Liver (tissue), 9 donors: ENCODE data around the gene NAPA. TPM values are rescaled to one million over a fixed set of nuclear protein-coding genes. Genes with fewer than 3 reads are reported as not detected.

Experiments
- DNase-seq: peaks from one replicate; pipeline ENCODE4 v3.0.0-alpha.2; 2017; ENCODE audit warnings: low spot score
- H3K27ac ChIP-seq, 2 donors: one replicate each; pipeline ENCODE4 v1.7.0; 2013; ENCODE audit warnings: inconsistent platforms in 2 of 2, low read length in 2 of 2, control low read depth in 1 of 2, low read depth in 1 of 2, mild to moderate bottlenecking in 1 of 2
- H3K27me3 ChIP-seq, 4 donors: one replicate each; pipeline versions ENCODE4 v1.6.1 to v1.7.0; 2013; ENCODE audit warnings: low read length in 3 of 4, inconsistent platforms in 1 of 4, mild to moderate bottlenecking in 1 of 4, moderate library complexity in 1 of 4; ENCODE audit not compliant: control insufficient read depth in 4 of 4, insufficient read depth in 4 of 4
- H3K36me3 ChIP-seq, 4 donors: one replicate each; pipeline versions ENCODE4 v1.6.1 to v1.7.0; 2013; ENCODE audit warnings: low read length in 3 of 4, mild to moderate bottlenecking in 3 of 4, low read depth in 1 of 4, moderate library complexity in 1 of 4; ENCODE audit not compliant: control insufficient read depth in 4 of 4, insufficient read depth in 3 of 4
- H3K4me1 ChIP-seq, 4 donors: one replicate each; pipeline versions ENCODE4 v1.6.1 to v1.7.0; 2013; ENCODE audit warnings: low read length in 3 of 4, mild to moderate bottlenecking in 3 of 4, moderate library complexity in 1 of 4; ENCODE audit not compliant: control insufficient read depth in 4 of 4, insufficient read depth in 4 of 4
- H3K4me3 ChIP-seq, 3 donors: one replicate each; pipeline versions ENCODE4 v1.6.1 to v1.7.0; 2013; ENCODE audit warnings: low read length in 3 of 3, control low read depth in 1 of 3, low read depth in 1 of 3, mild to moderate bottlenecking in 1 of 3
- H3K9ac ChIP-seq, 2 donors: one replicate each; pipeline ENCODE4 v1.7.0; 2013; ENCODE audit warnings: low read length in 2 of 2, mild to moderate bottlenecking in 2 of 2, moderate library complexity in 2 of 2, control low read depth in 1 of 2, low read depth in 1 of 2
- H3K9me3 ChIP-seq, 4 donors: one replicate each; pipeline versions ENCODE4 v1.6.1 to v1.7.0; 2013; ENCODE audit warnings: low read length in 3 of 4; ENCODE audit not compliant: control insufficient read depth in 4 of 4
- CTCF ChIP-seq: fragments of 150-350 bp; IDR thresholded peaks from 2 replicates; pipeline ENCODE4 v1.5.1; 2017; ENCODE audit warnings: improper control_type of control experiment, low read depth, low read length; ENCODE audit not compliant: missing input control
- FOXA2 ChIP-seq: IDR thresholded peaks from 2 replicates; pipeline ENCODE4 v1.6.1; 2016; ENCODE audit warnings: antibody characterized with exemption
- GABPA ChIP-seq, 2 donors: IDR thresholded peaks in 1 of 2; conservative IDR thresholded peaks in 1 of 2; 2 replicates each; pipeline ENCODE4 v1.6.1; 2016; ENCODE audit warnings: antibody characterized with exemption in 2 of 2, mild to moderate bottlenecking in 1 of 2, moderate library complexity in 1 of 2
- HNF4A ChIP-seq, 2 donors: conservative IDR thresholded peaks; 2 replicates each; pipeline ENCODE4 v1.6.1; 2016; ENCODE audit warnings: antibody characterized with exemption in 2 of 2, mild to moderate bottlenecking in 2 of 2
- JUND ChIP-seq, 2 donors: IDR thresholded peaks; 2 replicates each; pipeline ENCODE4 v1.6.1; 2016; ENCODE audit warnings: antibody characterized with exemption in 2 of 2
- NR2F2 ChIP-seq: IDR thresholded peaks from 2 replicates; pipeline ENCODE4 v1.6.1; 2016; ENCODE audit warnings: antibody characterized with exemption
- REST ChIP-seq: IDR thresholded peaks from 2 replicates; pipeline ENCODE4 v1.6.1; 2016; ENCODE audit warnings: antibody characterized with exemption, mild to moderate bottlenecking
- SP1 ChIP-seq: IDR thresholded peaks from 2 replicates; pipeline ENCODE4 v1.6.1; 2018; ENCODE audit warnings: antibody characterized with exemption, mild to moderate bottlenecking
- TAF1 ChIP-seq: conservative IDR thresholded peaks from 2 replicates; pipeline ENCODE4 v1.6.1; 2016; ENCODE audit warnings: antibody characterized with exemption, mild to moderate bottlenecking
- YY1 ChIP-seq: IDR thresholded peaks from 2 replicates; pipeline ENCODE4 v1.6.1; 2016; ENCODE audit warnings: antibody characterized with exemption, mild to moderate bottlenecking
- whole genome bisulfite sequencing: extraction: QIAGEN DNeasy Blood & Tissue Kit; methylation state at CpG from one replicate; pipeline ENCODE4 v1.1.7; 2013; 5-methylcytosine and 5-hydroxymethylcytosine counted together
- polyA plus RNA-seq, 2 donors: library from polyadenylated mRNA; stranded (reverse) in 1 of 2; unstranded in 1 of 2; fragments of 200-250 nt in 1 of 2; fragments of >200 nt in 1 of 2; fragmentation: Nextera tagmentation in 1 of 2; extraction: Ambion mirVana in 1 of 2; gene quantifications; one replicate each; pipeline versions ENCODE4 v1.2.1 to v1.2.3, GENCODE V29; 2013 to 2015
- total RNA-seq, 2 donors: library from RNA; depleted of rRNA; stranded (reverse); fragments of >200 nt; gene quantifications; one replicate each; pipeline ENCODE4 v1.2.3, GENCODE V29; 2014
- TF ChIP-seq, protein P1 (sequence below): IDR thresholded peaks from 2 replicates; pipeline ENCODE4 v1.6.1; 2016; ENCODE audit warnings: antibody characterized with exemption
- TF ChIP-seq, protein P2 (sequence below): IDR thresholded peaks from 2 replicates; pipeline ENCODE4 v1.6.1; 2016; ENCODE audit warnings: antibody characterized with exemption
- TF ChIP-seq, protein P3 (sequence below): IDR thresholded peaks from 2 replicates; pipeline ENCODE4 v1.6.1; 2016; ENCODE audit warnings: antibody characterized with exemption
- donor health status: healthy.
- donor health status: healthy.
- donor health status: healthy.
- donor health status: healthy.
- donor health status: healthy.

The NAPA gene
- total and polyA plus RNA-seq, 4 donors = 73.4 to 132 (median 120) TPM

- WGBS = 61% methylated on average over 12 of the region's 12 CpGs
- TF ChIP-seq TAF1 (no peak), HNF4A (conservative IDR thresholded peaks at IDR 0.05) (no peak), REST (no peak), CTCF (no peak), JUND (IDR thresholded peaks at IDR 0.05) (no peak), FOXA2 (no peak), YY1 (no peak), GABPA (IDR thresholded peaks at IDR 0.05 in 1 of 2, conservative IDR thresholded peaks at IDR 0.05 in 1 of 2) (no peak), NR2F2 (no peak)
- TF ChIP-seq, protein P1, sequence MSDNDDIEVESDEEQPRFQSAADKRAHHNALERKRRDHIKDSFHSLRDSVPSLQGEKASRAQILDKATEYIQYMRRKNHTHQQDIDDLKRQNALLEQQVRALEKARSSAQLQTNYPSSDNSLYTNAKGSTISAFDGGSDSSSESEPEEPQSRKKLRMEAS = no peak
- TF ChIP-seq, protein P2, sequence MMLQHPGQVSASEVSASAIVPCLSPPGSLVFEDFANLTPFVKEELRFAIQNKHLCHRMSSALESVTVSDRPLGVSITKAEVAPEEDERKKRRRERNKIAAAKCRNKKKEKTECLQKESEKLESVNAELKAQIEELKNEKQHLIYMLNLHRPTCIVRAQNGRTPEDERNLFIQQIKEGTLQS = no peak
- TF ChIP-seq, protein P3, sequence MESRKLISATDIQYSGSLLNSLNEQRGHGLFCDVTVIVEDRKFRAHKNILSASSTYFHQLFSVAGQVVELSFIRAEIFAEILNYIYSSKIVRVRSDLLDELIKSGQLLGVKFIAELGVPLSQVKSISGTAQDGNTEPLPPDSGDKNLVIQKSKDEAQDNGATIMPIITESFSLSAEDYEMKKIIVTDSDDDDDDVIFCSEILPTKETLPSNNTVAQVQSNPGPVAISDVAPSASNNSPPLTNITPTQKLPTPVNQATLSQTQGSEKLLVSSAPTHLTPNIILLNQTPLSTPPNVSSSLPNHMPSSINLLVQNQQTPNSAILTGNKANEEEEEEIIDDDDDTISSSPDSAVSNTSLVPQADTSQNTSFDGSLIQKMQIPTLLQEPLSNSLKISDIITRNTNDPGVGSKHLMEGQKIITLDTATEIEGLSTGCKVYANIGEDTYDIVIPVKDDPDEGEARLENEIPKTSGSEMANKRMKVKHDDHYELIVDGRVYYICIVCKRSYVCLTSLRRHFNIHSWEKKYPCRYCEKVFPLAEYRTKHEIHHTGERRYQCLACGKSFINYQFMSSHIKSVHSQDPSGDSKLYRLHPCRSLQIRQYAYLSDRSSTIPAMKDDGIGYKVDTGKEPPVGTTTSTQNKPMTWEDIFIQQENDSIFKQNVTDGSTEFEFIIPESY = no peak
- Histone ChIP-seq H3K27me3 (peaks cover 6 to 10% (median 9%) of the 10 kb centered on the region in 4 donors), H3K36me3 (no peaks in the 10 kb centered on the region), H3K27ac (no peak overlapping the region), H3K4me1 (peaks cover 0 to 14% (median 9%) of the 10 kb centered on the region in 4 donors), H3K9ac (no peak overlapping the region), H3K4me3 (no peak overlapping the region), H3K9me3 (peaks cover 0 to 3% (median under 1%) of the 10 kb centered on the region in 4 donors)
- DNase-seq = no peak
Observed at GRCh38 chr19:47443331-47443730, 71.5 kb downstream of the NAPA start.

DNA sequence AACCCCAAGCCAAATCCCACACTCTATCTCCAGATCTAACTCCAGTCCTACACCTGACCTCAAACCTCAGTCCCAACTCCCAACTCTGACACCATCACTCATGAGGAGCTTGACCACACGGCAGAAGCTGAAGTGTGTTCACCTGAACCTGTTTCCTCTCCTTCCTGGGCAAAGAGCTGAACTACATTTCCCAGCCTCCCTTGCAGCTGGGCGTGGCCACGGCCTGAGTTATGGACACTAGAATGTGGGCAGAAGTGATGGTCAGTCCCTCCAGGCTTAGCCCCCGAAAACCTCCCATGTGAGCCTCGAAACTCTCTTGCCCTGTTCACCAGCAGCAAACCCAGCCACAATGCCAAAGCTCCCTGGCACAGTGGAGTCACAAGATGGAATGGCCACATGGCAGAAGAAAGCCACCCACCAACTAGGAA, 76.1 kb downstream of the NAPA start:
- no peak for DNase-seq
- 33% methylated on average over 5 of the region's 5 CpGs for WGBS
- peaks cover 0 to 5% (median 4%) of the 10 kb centered on the region in 4 donors for H3K27me3 ChIP-seq
- TF ChIP-seq SP1 = no peak
- H3K27ac ChIP-seq = no peak overlapping the region
- no peak overlapping the region for H3K9ac ChIP-seq
- no peaks in the 10 kb centered on the region for H3K36me3 ChIP-seq
- H3K4me3 ChIP-seq = no peak overlapping the region
- no peaks in the 10 kb centered on the region for H3K4me1 ChIP-seq
- H3K9me3 ChIP-seq = no peaks in the 10 kb centered on the region

Other genes starting within 250 kb of the NAPA start
- 1 to 10 TPM; 1.5 to 2.0 TPM for gene INAFM1, start 240.2 kb downstream of the NAPA start, total RNA-seq
- gene INAFM1, start 240.2 kb downstream of the NAPA start, polyA plus RNA-seq = 1 to 10 TPM; 1.8 to 2.5 TPM
- gene C5AR1, start 205.2 kb downstream of the NAPA start, total RNA-seq = 1 to 10 TPM; 1.8 to 5.3 TPM
- gene C5AR1, start 205.2 kb downstream of the NAPA start, polyA plus RNA-seq = 1 to 10 TPM; 2.5 to 3.9 TPM
- gene C5AR2, start 182.9 kb downstream of the NAPA start, total RNA-seq = 1 to 10 TPM; 1.8 to 2.8 TPM
- gene C5AR2, start 182.9 kb downstream of the NAPA start, polyA plus RNA-seq = 1 to 10 TPM in 1 of 2 donors, under 1 TPM in 1; 0.61 to 1.8 TPM
- gene DHX34, start 165.7 kb downstream of the NAPA start, total RNA-seq = 10 to 100 TPM in 1 of 2 donors, 1 to 10 TPM in 1; 6.2 to 11.6 TPM
- gene DHX34, start 165.7 kb downstream of the NAPA start, polyA plus RNA-seq = 1 to 10 TPM; 3.1 to 6.1 TPM
- 1 to 10 TPM in 1 of 2 donors, under 1 TPM in 1; 0.79 to 1.3 TPM for gene MEIS3, start 95.5 kb downstream of the NAPA start, total RNA-seq
- under 1 TPM; 0.50 to 0.99 TPM for gene MEIS3, start 95.5 kb downstream of the NAPA start, polyA plus RNA-seq
- gene SLC8A2, start 43.2 kb downstream of the NAPA start, total RNA-seq = under 1 TPM in 1 of 2 donors, not detected in 1; 0.25 TPM
- under 1 TPM in 1 of 2 donors, not detected in 1; 0.01 TPM for gene SLC8A2, start 43.2 kb downstream of the NAPA start, polyA plus RNA-seq
- 1 to 10 TPM; 2.3 to 3.6 TPM for gene KPTN, start 30.8 kb downstream of the NAPA start, total RNA-seq
- 1 to 10 TPM; 4.4 to 6.0 TPM for gene KPTN, start 30.8 kb downstream of the NAPA start, polyA plus RNA-seq
- gene ZNF541, start 58.1 kb upstream of the NAPA start, total RNA-seq = under 1 TPM; 0.05 to 0.08 TPM
- gene ZNF541, start 58.1 kb upstream of the NAPA start, polyA plus RNA-seq = under 1 TPM in 1 of 2 donors, not detected in 1; 0.09 TPM
- gene BICRA, start 94.1 kb upstream of the NAPA start, total RNA-seq = 1 to 10 TPM; 3.0 to 8.9 TPM
- gene BICRA, start 94.1 kb upstream of the NAPA start, polyA plus RNA-seq = 1 to 10 TPM in 1 of 2 donors, under 1 TPM in 1; 0.63 to 2.9 TPM
- 1 to 10 TPM; 3.2 to 6.2 TPM for gene EHD2, start 198.4 kb upstream of the NAPA start, total RNA-seq
- gene EHD2, start 198.4 kb upstream of the NAPA start, polyA plus RNA-seq = 1 to 10 TPM; 5.5 to 7.9 TPM
- 10 to 100 TPM; 38.3 to 38.9 TPM for gene NOP53, start 230.5 kb upstream of the NAPA start, total RNA-seq
- 10 to 100 TPM; 25.8 to 85.5 TPM for gene NOP53, start 230.5 kb upstream of the NAPA start, polyA plus RNA-seq